ENCODE data around the gene ZSWIM8.

DNA sequence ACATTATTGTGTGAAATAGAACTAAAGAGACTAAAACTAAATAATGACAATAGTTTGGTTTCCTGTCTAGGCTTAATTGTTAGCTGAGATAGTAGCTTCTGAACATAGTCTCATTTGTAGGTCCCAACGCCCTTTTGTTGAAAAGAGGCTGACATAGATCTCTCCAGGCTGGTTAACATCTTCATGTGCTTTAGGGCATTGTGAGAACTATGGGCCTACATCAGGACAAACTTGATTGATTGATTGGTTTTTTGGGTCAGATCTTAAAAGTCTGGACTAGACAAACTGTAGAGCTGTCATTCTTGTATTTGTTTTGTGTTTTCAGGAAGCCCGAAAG, 2.7 kb upstream of the ZSWIM8 start:
- TF ChIP-seq, protein P1, sequence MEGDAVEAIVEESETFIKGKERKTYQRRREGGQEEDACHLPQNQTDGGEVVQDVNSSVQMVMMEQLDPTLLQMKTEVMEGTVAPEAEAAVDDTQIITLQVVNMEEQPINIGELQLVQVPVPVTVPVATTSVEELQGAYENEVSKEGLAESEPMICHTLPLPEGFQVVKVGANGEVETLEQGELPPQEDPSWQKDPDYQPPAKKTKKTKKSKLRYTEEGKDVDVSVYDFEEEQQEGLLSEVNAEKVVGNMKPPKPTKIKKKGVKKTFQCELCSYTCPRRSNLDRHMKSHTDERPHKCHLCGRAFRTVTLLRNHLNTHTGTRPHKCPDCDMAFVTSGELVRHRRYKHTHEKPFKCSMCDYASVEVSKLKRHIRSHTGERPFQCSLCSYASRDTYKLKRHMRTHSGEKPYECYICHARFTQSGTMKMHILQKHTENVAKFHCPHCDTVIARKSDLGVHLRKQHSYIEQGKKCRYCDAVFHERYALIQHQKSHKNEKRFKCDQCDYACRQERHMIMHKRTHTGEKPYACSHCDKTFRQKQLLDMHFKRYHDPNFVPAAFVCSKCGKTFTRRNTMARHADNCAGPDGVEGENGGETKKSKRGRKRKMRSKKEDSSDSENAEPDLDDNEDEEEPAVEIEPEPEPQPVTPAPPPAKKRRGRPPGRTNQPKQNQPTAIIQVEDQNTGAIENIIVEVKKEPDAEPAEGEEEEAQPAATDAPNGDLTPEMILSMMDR (IDR thresholded peaks at IDR 0.05) = no peak
- TF ChIP-seq ZFX (IDR thresholded peaks at IDR 0.05; ENCODE audit: borderline replicate concordance) = no peak
